Omental fat pad (tissue), 4 donors: Measurements from ENCODE around the gene HIGD1C. TPM values are rescaled to one million over a fixed set of nuclear protein-coding genes. Genes with fewer than 3 reads are reported as not detected.

ENCODE experiments used
- ATAC-seq: fragments of 150-250 bp; one replicate; pipeline ENCODE4 v1.9.1; 2016; ENCODE audit warnings: mild to moderate bottlenecking, moderate library complexity; ENCODE audit not compliant: low FRiP score
- DNase-seq: peaks from one replicate; pipeline ENCODE4 v3.0.0-alpha.2; 2019; ENCODE audit warnings: low spot score
- CTCF ChIP-seq, 3 donors: fragments of 450-650 bp; IDR thresholded peaks; one replicate each; pipeline ENCODE4 v1.5.1; 2016 to 2017; ENCODE audit warnings: antibody characterized with exemption in 3 of 3, mild to moderate bottlenecking in 3 of 3, moderate library complexity in 2 of 3
- total RNA-seq, 4 donors: library from RNA; depleted of rRNA; stranded (reverse); fragments of >200 nt; gene quantifications; one replicate each; pipeline ENCODE4 v1.1.0, GENCODE V29; 2016

Gene HIGD1C
- total RNA-seq, 4 donors from 2014 or later = not detected

GRCh38 chr12:50985322-50985721 is 33.0 kb downstream of the HIGD1C start:
- no peak for DNase-seq
- ATAC-seq = peak; percentile 58
- TF ChIP-seq CTCF (IDR thresholded peaks at IDR 0.05) = no peak

- ATAC-seq (peak; percentile 63), DNase-seq (no peak)
- TF ChIP-seq CTCF (IDR thresholded peaks at IDR 0.05) = no peak
Measured at GRCh38 chr12:50986966-50987737, 34.8 kb downstream of the HIGD1C start.

- no peak for DNase-seq
- no peak for TF ChIP-seq CTCF (IDR thresholded peaks at IDR 0.05)
Measured at GRCh38 chr12:50988051-50988450, 35.7 kb downstream of the HIGD1C start.

GRCh38 chr12:50988871-50989270 is 36.5 kb downstream of the HIGD1C start:
- no peak for DNase-seq
- TF ChIP-seq CTCF (IDR thresholded peaks at IDR 0.05) = no peak
- ATAC-seq = no peak

More at GRCh38 chr12:50988051-50988450, 35.7 kb downstream of the HIGD1C start:
- ATAC-seq = no peak

GRCh38 chr12:50990147-50990727 is 37.9 kb downstream of the HIGD1C start:
- no peak for TF ChIP-seq CTCF (IDR thresholded peaks at IDR 0.05)
- DNase-seq = no peak
- ATAC-seq = no peak

GRCh38 chr12:50990791-50991190 is 38.4 kb downstream of the HIGD1C start:
- ATAC-seq (no peak), DNase-seq (no peak)
- TF ChIP-seq CTCF (IDR thresholded peaks at IDR 0.05) = no peak

- ATAC-seq = no peak
- no peak for DNase-seq
- TF ChIP-seq CTCF (IDR thresholded peaks at IDR 0.05) = no peak
Measured at GRCh38 chr12:50991291-50991690, 38.9 kb downstream of the HIGD1C start.
